DMS79 (cell line): ENCODE data around the gene PDIA2.
"Not testable (repeated sequence)": the region's sequence is repeated elsewhere in the genome, so short reads cannot be mapped to it uniquely, and the experiment has no call there.

ENCODE experiments used
- DNase-seq: peaks from one replicate; lab custom pipeline; 2025; lab: John Stamatoyannopoulos, UW

PDIA2 gene

GRCh38 chr16:333406-334094, 50.6 kb downstream of the PDIA2 start:
- no peak for DNase-seq

GRCh38 chr16:334164-334832, 51.3 kb downstream of the PDIA2 start:
- DNase-seq = not testable (repeated sequence)

GRCh38 chr16:334861-335632, 52.1 kb downstream of the PDIA2 start:
- not testable (repeated sequence) for DNase-seq

- no peak for DNase-seq
Measured at GRCh38 chr16:336269-336668, 53.3 kb downstream of the PDIA2 start.
